ENCODE data around the gene HK1. TPM values are rescaled to one million over a fixed set of nuclear protein-coding genes. Genes with fewer than 3 reads are reported as not detected.

The HK1 gene
- total RNA-seq, 1 experiment from 2014 or later: 98.8 TPM

GRCh38 chr10:69426376-69426727, 148.1 kb downstream of the HK1 start:
- Histone ChIP-seq H3K27me3 (ENCODE audit: insufficient read depth, low read length) (no peaks in the 10 kb centered on the region), H2BK5ac (ENCODE audit: insufficient read length, low read length) (no peak overlapping the region), H3K4ac (ENCODE audit: low read depth, low read length) (no peak overlapping the region), H3K56ac (ENCODE audit: insufficient read length, low read depth, low read length) (no peak overlapping the region), H4K91ac (ENCODE audit: insufficient read length, low read depth, low read length) (no peak overlapping the region), H3K14ac (ENCODE audit: insufficient read depth, low read length) (no peak overlapping the region), H3K79me2 (ENCODE audit: insufficient read depth, low read length) (no peaks in the 10 kb centered on the region), H3K27ac (ENCODE audit: insufficient read length, low read depth, low read length) (no peak overlapping the region), H2BK20ac (ENCODE audit: low read depth, low read length, poor library complexity, severe bottlenecking) (no peak overlapping the region), H3K4me2 (ENCODE audit: insufficient read depth, insufficient read length, low read length) (no peak overlapping the region), H2AFZ (ENCODE audit: low read length) (no peak overlapping the region), H4K8ac (replicated peaks; ENCODE audit: insufficient read length, low read depth, low read length) (no peak overlapping the region), H3T11ph (ENCODE audit: low read length) (no peak overlapping the region), H3K9ac (ENCODE audit: extremely low read depth, insufficient read length, low read length) (no peak overlapping the region), H2BK15ac (ENCODE audit: low read depth, low read length) (no peak overlapping the region), H3K9me3 (ENCODE audit: control insufficient read depth, low read depth, low read length) (no peaks in the 10 kb centered on the region), H3K79me1 (ENCODE audit: insufficient read depth, low read depth, low read length, poor library complexity, severe bottlenecking) (no peaks in the 10 kb centered on the region), H3K18ac (ENCODE audit: insufficient read length, low read depth, low read length) (no peak overlapping the region), H4K5ac (ENCODE audit: insufficient read length, low read depth, low read length) (no peak overlapping the region), H3K23me2 (ENCODE audit: insufficient read length, low read depth, low read length, poor library complexity, severe bottlenecking) (no peaks in the 10 kb centered on the region), H2AK5ac (ENCODE audit: insufficient read length, low read length) (no peak overlapping the region), H2BK12ac (ENCODE audit: insufficient read length, low read depth, low read length) (no peak overlapping the region), H3K4me1 (ENCODE audit: insufficient read depth, low read length) (no peaks in the 10 kb centered on the region), H4K20me1 (ENCODE audit: control insufficient read depth, insufficient read depth, insufficient read length) (no peaks in the 10 kb centered on the region), H3K23ac (ENCODE audit: insufficient read length, low read depth, low read length) (no peak overlapping the region), H2BK120ac (ENCODE audit: low read depth, low read length, poor library complexity, severe bottlenecking) (no peak overlapping the region)
- no peak for TF ChIP-seq CTCF (conservative IDR thresholded peaks at IDR 0.05)
- no CpG with 5 or more reads among the region's 4 CpGs for WGBS (ENCODE audit: extremely low coverage, insufficient read length, low lambda C conversion rate)
- DNase-seq: no peak
- Mint-ChIP-seq H3K36me3 (ENCODE audit: insufficient read depth in 1 of 3, low read depth in 3 of 3) (no peaks in the 10 kb centered on the region), H3K27ac (no peak overlapping the region; a peak in 1 of 7 replicates), H3K4me3 (no peak overlapping the region), H3K9me3 (no peaks in the 10 kb centered on the region), H3K4me1 (peaks cover 0 to 6% of the 10 kb centered on the region in 2 experiments; a peak in 2 of 4 replicates), H3K27me3 (ENCODE audit: low read depth) (peaks cover 14% of the 10 kb centered on the region)

Measured in H9 (cell line).